Parathyroid adenoma (tissue), 2 donors: ENCODE results near the gene RNF175.

Source experiments
- H2AFZ ChIP-seq: fragments of 300-600 bp; sonication (generic); one replicate; pipeline ENCODE4 v1.7.0; 2017; ENCODE audit warnings: antibody characterized with exemption, mild to moderate bottlenecking
- H3K27ac ChIP-seq: fragments of 300-600 bp; sonication (generic); one replicate; pipeline ENCODE4 v1.7.0; 2017
- H3K27me3 ChIP-seq: fragments of 300-600 bp; sonication (generic); one replicate; pipeline ENCODE4 v1.7.0; 2017; ENCODE audit warnings: low read length; ENCODE audit not compliant: control insufficient read depth, insufficient read depth
- H3K36me3 ChIP-seq: fragments of 300-600 bp; sonication (generic); one replicate; pipeline ENCODE4 v1.7.0; 2017; ENCODE audit warnings: low read length; ENCODE audit not compliant: control insufficient read depth, insufficient read depth
- H3K4me1 ChIP-seq: fragments of 300-600 bp; sonication (generic); one replicate; pipeline ENCODE4 v1.7.0; 2017; ENCODE audit warnings: control low read depth
- H3K4me2 ChIP-seq: fragments of 300-600 bp; sonication (generic); one replicate; pipeline ENCODE4 v1.7.0; 2017; ENCODE audit warnings: low read length
- H3K4me3 ChIP-seq: fragments of 300-600 bp; sonication (generic); one replicate; pipeline ENCODE4 v1.7.0; 2017; ENCODE audit warnings: low read depth, low read length
- H3K79me2 ChIP-seq: fragments of 300-600 bp; sonication (generic); one replicate; pipeline ENCODE4 v1.7.0; 2017; ENCODE audit warnings: control low read depth
- H3K9ac ChIP-seq: fragments of 300-600 bp; sonication (generic); one replicate; pipeline ENCODE4 v1.7.0; 2017; ENCODE audit warnings: mild to moderate bottlenecking
- H3K9me3 ChIP-seq: fragments of 300-600 bp; sonication (generic); one replicate; pipeline ENCODE4 v1.7.0; 2017; ENCODE audit warnings: low read length; ENCODE audit not compliant: control insufficient read depth
- CTCF ChIP-seq: fragments of 300-600 bp; sonication (generic); IDR thresholded peaks from one replicate; pipeline ENCODE4 v1.7.0; 2017; ENCODE audit warnings: antibody characterized with exemption, mild to moderate bottlenecking
- donor health status: primary hyperparathyroidism.

RNF175 gene

GRCh38 chr4:153748378-153748777, 11.4 kb downstream of the RNF175 start:
- no peak for TF ChIP-seq CTCF
- no peaks in the 10 kb centered on the region for H3K79me2 ChIP-seq
- no peak overlapping the region for H3K4me3 ChIP-seq
- no peak overlapping the region for H3K27ac ChIP-seq
- H3K27me3 ChIP-seq = no peaks in the 10 kb centered on the region
- no peaks in the 10 kb centered on the region for H3K9me3 ChIP-seq
- H3K36me3 ChIP-seq = peaks cover 2% of the 10 kb centered on the region
- no peak overlapping the region for H2AFZ ChIP-seq
- H3K4me1 ChIP-seq = no peaks in the 10 kb centered on the region
- peak overlapping the region; percentile 0 for H3K4me2 ChIP-seq
- no peak overlapping the region for H3K9ac ChIP-seq

GRCh38 chr4:153747406-153747955, 12.3 kb downstream of the RNF175 start:
- Histone ChIP-seq H3K4me3 (no peak overlapping the region), H3K27me3 (no peaks in the 10 kb centered on the region), H3K36me3 (peaks cover 2% of the 10 kb centered on the region), H3K4me2 (no peak overlapping the region), H3K27ac (no peak overlapping the region), H3K79me2 (no peaks in the 10 kb centered on the region), H3K4me1 (no peaks in the 10 kb centered on the region), H2AFZ (no peak overlapping the region), H3K9me3 (no peaks in the 10 kb centered on the region), H3K9ac (no peak overlapping the region)
- TF ChIP-seq CTCF = no peak

DNA sequence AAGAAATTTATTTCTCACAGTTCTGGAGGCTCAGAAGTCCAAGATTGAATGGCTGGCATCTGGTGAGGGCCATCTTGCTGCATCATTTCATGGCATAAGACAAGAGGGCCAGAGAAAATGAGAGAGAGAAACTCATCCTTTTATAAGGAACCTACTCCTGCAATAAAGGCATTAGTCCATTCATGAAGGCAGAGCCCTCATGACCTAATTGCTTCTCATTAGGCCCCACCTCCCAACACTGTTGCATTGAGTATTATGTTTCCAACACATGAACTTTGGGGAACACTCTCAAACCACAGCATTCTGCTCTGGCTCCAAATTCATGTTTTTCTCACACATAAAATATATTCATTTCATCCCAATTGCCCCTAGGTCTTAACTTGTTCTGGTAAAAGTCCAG, 14.2 kb downstream of the RNF175 start:
- no peak overlapping the region for H3K27ac ChIP-seq
- peaks cover 1% of the 10 kb centered on the region for H3K9me3 ChIP-seq
- no peak overlapping the region for H3K9ac ChIP-seq
- peaks cover 4% of the 10 kb centered on the region for H3K36me3 ChIP-seq
- no peak overlapping the region for H3K4me3 ChIP-seq
- no peaks in the 10 kb centered on the region for H3K4me1 ChIP-seq
- TF ChIP-seq CTCF = no peak
- H2AFZ ChIP-seq = no peak overlapping the region
- no peak overlapping the region for H3K4me2 ChIP-seq
- H3K27me3 ChIP-seq = no peaks in the 10 kb centered on the region
- no peaks in the 10 kb centered on the region for H3K79me2 ChIP-seq

DNA sequence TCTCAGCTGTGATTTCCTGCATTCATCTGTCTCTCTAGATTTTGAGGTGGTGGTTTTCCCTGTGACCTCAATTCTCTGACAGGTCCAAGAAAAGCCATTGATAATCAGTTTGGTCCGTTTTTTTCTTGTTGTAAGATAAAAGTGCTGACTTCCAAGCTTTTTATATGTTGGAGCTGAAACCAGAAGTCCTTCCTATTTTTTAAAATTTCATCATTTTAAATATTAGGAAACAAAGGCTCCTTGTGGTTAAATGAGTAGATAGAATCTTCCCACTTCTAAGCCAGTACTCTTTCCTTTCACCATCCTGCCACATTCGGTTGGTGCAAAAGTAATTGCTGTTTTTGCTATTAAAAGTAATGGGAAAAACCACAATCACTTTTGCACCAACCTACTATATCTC, 18.3 kb downstream of the RNF175 start:
- H3K4me2 ChIP-seq = no peak overlapping the region
- no peak overlapping the region for H3K27ac ChIP-seq
- H2AFZ ChIP-seq = no peak overlapping the region
- H3K36me3 ChIP-seq = peaks cover 3% of the 10 kb centered on the region
- no peaks in the 10 kb centered on the region for H3K4me1 ChIP-seq
- H3K9me3 ChIP-seq = peaks cover 7% of the 10 kb centered on the region
- no peaks in the 10 kb centered on the region for H3K27me3 ChIP-seq
- no peak overlapping the region for H3K4me3 ChIP-seq
- no peaks in the 10 kb centered on the region for H3K79me2 ChIP-seq
- H3K9ac ChIP-seq = no peak overlapping the region
- no peak for TF ChIP-seq CTCF

DNA sequence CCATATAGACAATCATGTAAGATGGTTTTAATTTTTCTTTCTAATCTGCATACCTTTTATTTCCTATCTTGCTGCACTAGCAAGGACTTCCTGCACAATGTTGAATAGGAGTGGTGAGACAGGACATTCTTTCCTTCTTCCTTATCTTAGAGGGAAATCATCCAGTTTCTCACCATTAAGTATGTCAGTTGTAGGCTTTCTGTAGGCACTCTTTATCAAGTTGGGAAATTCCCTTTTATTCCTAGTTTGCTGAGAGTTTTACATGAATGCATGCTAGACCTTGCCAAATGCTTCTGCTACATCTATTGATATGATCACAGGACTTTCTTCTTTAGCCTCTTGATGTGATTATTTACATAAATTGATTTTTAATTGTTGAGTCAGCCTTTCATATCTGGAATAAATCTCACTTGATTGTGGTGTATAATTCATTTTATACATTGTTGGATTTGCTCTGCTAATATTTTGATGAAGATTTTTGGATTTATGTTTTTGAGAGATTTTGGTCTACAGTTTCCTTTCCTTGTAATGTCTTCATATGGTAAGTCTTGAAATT, 23.8 kb downstream of the RNF175 start:
- H3K4me1 ChIP-seq = no peaks in the 10 kb centered on the region
- H3K4me3 ChIP-seq = no peak overlapping the region
- no peaks in the 10 kb centered on the region for H3K27me3 ChIP-seq
- no peak overlapping the region for H3K9ac ChIP-seq
- H3K79me2 ChIP-seq = no peaks in the 10 kb centered on the region
- TF ChIP-seq CTCF = no peak
- H3K9me3 ChIP-seq = peaks cover 7% of the 10 kb centered on the region
- H3K36me3 ChIP-seq = peaks cover 3% of the 10 kb centered on the region
- no peak overlapping the region for H3K27ac ChIP-seq
- H3K4me2 ChIP-seq = no peak overlapping the region
- H2AFZ ChIP-seq = no peak overlapping the region
